GM13976 (cell line): ENCODE measurements around the gene ADAMTS9.

Source experiments
- DNase-seq: peaks from one replicate; pipeline ENCODE4 v3.0.0; 2012; ENCODE audit warnings: low spot score
- in situ Hi-C: fragments of 300-500 bp; cut with MboI; formaldehyde crosslinking; loops from one replicate; pipeline ENCODE4 v1.12.0; 2022; ENCODE audit warnings: low sequenced_read_pairs, mixed read lengths, inconsistent platforms; ENCODE audit not compliant: unreplicated experiment
- TF ChIP-seq, protein P1 (sequence below): IDR thresholded peaks from 2 replicates; pipeline ENCODE4 v1.5.1; 2012; ENCODE audit warnings: borderline replicate concordance, mild to moderate bottlenecking; ENCODE audit not compliant: insufficient read depth; ENCODE audit errors: extremely low read depth, missing control alignments, control extremely low read depth

ADAMTS9 gene

DNA sequence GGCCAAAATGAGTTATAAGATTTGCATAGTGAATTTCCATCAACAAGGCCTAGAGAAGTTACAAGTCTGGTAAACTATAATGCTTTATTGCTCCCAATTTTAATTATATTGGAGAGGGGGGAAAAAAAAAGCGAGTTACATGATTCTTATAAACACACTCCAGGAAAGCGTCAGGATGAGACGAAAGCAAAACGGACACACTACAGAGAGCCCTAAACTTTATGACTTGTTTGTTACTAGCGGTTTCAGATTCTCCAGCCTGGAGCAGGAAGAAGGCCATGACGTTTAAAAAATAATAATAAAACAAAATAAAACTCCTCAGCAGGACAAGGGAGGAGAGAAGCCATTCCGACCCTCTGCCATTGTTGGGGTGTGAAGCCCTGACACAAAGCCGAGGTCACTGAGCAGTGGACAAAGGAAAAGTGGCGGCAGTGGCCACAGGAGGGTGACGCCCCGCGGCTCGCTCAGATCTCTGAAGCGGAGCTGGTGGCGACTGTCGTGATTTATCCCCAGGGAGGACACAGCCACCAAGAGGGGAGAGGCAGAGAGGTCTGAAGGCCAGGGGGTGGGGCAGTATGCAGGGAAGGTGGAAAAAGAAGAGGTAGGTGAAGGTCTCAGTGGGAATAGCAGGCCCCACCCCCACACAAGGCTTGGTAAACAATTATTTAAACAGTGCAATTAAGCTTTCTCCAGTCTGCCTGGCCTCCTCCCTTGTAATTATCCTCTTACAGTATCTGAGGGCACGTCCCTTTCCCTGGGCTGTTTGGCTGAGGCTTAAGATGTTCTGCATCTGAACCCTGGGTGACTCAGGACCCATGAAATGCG lies 45.3 kb downstream of the ADAMTS9 start:
- TF ChIP-seq, protein P1, sequence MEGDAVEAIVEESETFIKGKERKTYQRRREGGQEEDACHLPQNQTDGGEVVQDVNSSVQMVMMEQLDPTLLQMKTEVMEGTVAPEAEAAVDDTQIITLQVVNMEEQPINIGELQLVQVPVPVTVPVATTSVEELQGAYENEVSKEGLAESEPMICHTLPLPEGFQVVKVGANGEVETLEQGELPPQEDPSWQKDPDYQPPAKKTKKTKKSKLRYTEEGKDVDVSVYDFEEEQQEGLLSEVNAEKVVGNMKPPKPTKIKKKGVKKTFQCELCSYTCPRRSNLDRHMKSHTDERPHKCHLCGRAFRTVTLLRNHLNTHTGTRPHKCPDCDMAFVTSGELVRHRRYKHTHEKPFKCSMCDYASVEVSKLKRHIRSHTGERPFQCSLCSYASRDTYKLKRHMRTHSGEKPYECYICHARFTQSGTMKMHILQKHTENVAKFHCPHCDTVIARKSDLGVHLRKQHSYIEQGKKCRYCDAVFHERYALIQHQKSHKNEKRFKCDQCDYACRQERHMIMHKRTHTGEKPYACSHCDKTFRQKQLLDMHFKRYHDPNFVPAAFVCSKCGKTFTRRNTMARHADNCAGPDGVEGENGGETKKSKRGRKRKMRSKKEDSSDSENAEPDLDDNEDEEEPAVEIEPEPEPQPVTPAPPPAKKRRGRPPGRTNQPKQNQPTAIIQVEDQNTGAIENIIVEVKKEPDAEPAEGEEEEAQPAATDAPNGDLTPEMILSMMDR, result no peak
- no peak for DNase-seq
- in situ Hi-C loops, result no loop called here

DNA sequence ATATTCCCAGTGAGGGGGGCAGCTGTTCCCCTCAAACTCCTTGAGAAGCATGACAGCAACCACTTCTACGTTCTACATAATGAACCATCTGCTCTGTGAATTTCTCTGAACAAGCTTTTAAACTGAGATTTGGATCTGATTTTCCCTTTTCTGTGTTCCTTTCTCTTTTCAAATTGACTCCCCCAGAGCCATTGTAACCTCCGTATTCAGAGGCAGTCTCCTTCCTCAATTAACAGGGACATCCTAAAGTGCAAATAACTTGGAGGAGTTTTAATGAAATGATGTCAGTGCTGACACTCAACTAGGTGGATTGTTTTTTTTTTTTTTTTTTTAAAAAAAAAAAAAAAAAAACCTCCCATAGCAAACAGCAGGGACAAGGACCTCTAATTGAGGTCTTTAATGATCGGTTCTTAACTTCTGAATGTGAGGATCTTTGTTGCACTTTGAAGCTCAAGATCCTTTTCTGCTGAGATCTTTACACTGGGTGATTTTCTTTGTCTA lies 48.8 kb downstream of the ADAMTS9 start:
- in situ Hi-C loops, result no loop called here
- DNase-seq, result no peak

DNA sequence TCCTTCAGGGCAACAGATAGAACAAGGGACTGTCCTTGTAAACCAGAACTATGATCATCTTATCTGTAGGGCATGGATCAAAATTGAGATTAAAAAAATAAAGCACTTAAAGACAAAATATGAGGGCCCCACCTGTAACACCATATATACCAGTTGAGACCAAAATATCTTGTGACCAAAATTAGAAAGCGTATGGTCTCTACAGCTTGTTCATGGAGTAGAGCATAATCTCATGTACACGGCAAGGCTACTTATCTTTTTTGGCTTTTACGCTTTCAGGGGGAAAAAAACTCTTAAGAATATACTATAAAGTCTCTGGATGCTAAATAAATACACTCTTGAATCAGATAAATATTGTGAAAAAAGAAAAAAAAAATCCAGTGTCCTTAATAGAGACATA lies 49.3 kb downstream of the ADAMTS9 start:
- DNase-seq, result no peak
- in situ Hi-C loops, result no loop called here
- TF ChIP-seq, protein P1, result no peak

More for the DNA sequence above, 48.8 kb downstream of the ADAMTS9 start:
- TF ChIP-seq, protein P1, result no peak

DNA sequence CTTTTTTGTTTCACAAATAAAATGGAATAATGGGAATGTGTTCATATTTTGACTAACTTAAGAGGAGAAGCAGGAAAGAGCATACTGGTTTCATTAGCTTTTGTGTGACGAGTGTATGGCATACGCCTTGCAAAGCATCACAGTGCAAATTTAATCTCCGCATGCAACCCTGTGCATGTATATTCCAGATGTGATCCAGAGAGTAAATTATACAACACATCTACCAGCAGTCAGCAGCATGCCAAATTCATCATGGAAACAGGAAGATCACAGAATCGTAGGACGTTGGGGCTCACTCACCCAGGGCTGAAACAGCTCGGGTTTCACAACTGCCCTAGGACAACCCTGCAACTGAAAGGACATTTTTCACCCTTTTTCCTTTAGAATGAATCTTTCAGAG lies 53.4 kb downstream of the ADAMTS9 start:
- DNase-seq, result no peak
- in situ Hi-C loops, result no loop called here
- TF ChIP-seq, protein P1, result no peak

DNA sequence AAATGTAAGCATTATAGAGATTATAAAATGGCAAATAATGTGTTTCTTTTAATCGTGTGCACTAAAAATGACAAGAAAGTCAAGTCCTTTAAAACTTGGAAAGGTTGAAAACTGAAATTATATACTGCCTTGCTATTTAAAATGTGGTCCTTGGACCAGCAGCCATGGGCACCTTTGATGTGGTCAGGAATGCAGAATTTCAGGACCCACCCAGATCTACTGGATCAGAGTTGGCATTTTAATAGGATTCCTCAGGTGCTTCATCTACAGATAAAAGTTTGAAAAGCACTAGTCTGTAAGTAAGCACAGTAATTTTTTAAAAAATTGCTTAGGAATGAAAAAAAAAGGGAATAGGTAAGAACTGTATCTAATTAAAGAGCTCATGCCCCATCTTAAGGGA lies 55.8 kb downstream of the ADAMTS9 start:
- no peak for DNase-seq
- TF ChIP-seq, protein P1, result no peak
- in situ Hi-C loops, result no loop called here

DNA sequence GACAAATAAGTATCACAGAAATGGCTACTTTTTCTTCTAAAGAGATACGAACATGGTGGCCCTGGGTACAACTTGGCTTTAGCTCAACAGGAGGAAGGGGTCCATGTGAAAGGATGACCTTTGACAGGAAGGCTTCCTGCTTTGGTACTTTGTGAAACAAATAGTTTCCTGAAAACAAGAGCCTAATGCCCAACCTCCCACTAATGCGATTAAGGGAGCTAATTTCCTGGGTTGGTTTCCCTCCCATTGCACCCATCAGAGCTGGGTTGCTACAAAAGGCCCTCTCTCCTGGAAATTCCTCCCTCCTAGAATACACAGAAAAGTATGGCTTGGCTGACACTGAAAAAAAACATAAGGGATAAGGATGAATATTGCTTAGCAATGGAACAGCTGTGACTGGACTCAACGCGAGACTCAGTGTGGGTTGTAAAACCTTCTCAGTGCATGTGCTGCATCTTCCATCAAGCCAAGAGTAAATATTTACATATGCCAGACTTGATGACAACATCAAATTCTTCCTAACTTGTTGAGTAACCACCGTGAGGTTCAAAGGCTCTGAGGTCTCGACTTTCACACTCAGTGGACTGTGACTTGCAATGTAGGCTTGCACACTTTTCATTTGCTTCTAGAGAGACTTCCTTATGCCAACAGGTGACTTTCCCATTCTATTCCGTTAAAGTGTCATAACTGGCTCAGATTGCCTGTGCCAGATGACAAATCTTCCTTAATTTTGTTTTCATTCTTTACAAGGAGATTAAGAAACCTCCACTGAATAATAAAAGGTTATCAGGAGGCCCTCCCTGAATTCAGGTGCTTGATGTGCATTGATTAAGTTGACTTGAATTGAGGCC lies 60.1 kb downstream of the ADAMTS9 start:
- DNase-seq, result no peak
- TF ChIP-seq, protein P1, result no peak
- in situ Hi-C loops, result no loop called here
